Endodermal cell (in vitro differentiated cells): ENCODE results near the gene VWA5B2. TPM values are rescaled to one million over a fixed set of nuclear protein-coding genes. Genes with fewer than 3 reads are reported as not detected.

Experiments
- DNase-seq: peaks from one replicate; pipeline ENCODE4 v3.0.0-alpha.2; 2017
- H3K27ac ChIP-seq: 2 replicates; pipeline ENCODE4 v1.5.1; 2013; ENCODE audit warnings: mild to moderate bottlenecking, low read depth, low read length, moderate library complexity
- H3K27me3 ChIP-seq: 2 replicates; pipeline ENCODE4 v1.6.1; 2013; ENCODE audit warnings: mild to moderate bottlenecking, low read length, moderate library complexity; ENCODE audit not compliant: insufficient read depth, control insufficient read depth, poor library complexity, severe bottlenecking
- H3K36me3 ChIP-seq: 2 replicates; pipeline ENCODE4 v1.7.0; 2013; ENCODE audit warnings: mild to moderate bottlenecking, low read length, moderate library complexity; ENCODE audit not compliant: control insufficient read depth, insufficient read depth
- H3K4me1 ChIP-seq: one replicate; pipeline ENCODE4 v1.7.0; 2013; ENCODE audit warnings: low read length; ENCODE audit not compliant: control insufficient read depth, insufficient read depth
- H3K4me3 ChIP-seq: 2 replicates; pipeline ENCODE4 v1.5.1; 2013; ENCODE audit warnings: mild to moderate bottlenecking, low read length, moderate library complexity
- H3K9ac ChIP-seq: 2 replicates; pipeline ENCODE4 v1.6.1; 2013; ENCODE audit warnings: mild to moderate bottlenecking, low read length, moderate library complexity; ENCODE audit not compliant: poor library complexity, severe bottlenecking; ENCODE audit errors: extremely low read depth
- H3K9me3 ChIP-seq: 2 replicates; pipeline ENCODE4 v1.6.1; 2013; ENCODE audit warnings: mild to moderate bottlenecking, low read length, moderate library complexity; ENCODE audit not compliant: control insufficient read depth
- H3K27ac Mint-ChIP-seq: 2 replicates; pipeline ENCODE4 v1.8.0; 2020; ENCODE audit warnings: mixed read lengths
- H3K27me3 Mint-ChIP-seq: 2 replicates; pipeline ENCODE4 v1.8.0; 2021; ENCODE audit warnings: mild to moderate bottlenecking, mixed read lengths; ENCODE audit not compliant: insufficient read depth
- H3K36me3 Mint-ChIP-seq: 2 replicates; pipeline ENCODE4 v1.8.0; 2020; ENCODE audit warnings: low read depth, mixed read lengths
- H3K4me1 Mint-ChIP-seq: 2 replicates; pipeline ENCODE4 v1.8.0; 2020; ENCODE audit warnings: mixed read lengths
- H3K4me3 Mint-ChIP-seq: 2 replicates; pipeline ENCODE4 v1.8.0; 2020; ENCODE audit warnings: mild to moderate bottlenecking, moderate library complexity, mixed read lengths
- H3K9me3 Mint-ChIP-seq: 2 replicates; pipeline ENCODE4 v1.8.0; 2020; ENCODE audit warnings: mild to moderate bottlenecking, mixed read lengths
- CTCF ChIP-seq: fragments of 200-600 bp; sonication (generic); conservative IDR thresholded peaks from 2 replicates; pipeline ENCODE4 v1.5.0; 2021; ENCODE audit warnings: antibody characterized with exemption, mild to moderate bottlenecking
- WGBS, 2 experiments: methylation state at CpG; one replicate each; pipeline versions ENCODE4 v1.1.5 to v1.1.7; 2013; ENCODE audit warnings: missing lambda C conversion rate in 2 of 2, mixed read lengths in 1 of 2; ENCODE audit not compliant: insufficient coverage in 1 of 2, insufficient read length in 1 of 2; 5-methylcytosine and 5-hydroxymethylcytosine counted together
- total RNA-seq, 2 donors: library from RNA; stranded (reverse); fragmentation: NEBNext Ultra II Directional in 1 of 2; extraction: Animal tissue kit (Norgen Biotek cat#: 25700) in 1 of 2; gene quantifications; 2 replicates in 1 of 2; 3 replicates in 1 of 2; pipeline ENCODE4 v1.2.1, GENCODE V29; 2021

The VWA5B2 gene
- total RNA-seq, 2 donors from 2014 or later: 0.62 to 0.97 TPM

DNA sequence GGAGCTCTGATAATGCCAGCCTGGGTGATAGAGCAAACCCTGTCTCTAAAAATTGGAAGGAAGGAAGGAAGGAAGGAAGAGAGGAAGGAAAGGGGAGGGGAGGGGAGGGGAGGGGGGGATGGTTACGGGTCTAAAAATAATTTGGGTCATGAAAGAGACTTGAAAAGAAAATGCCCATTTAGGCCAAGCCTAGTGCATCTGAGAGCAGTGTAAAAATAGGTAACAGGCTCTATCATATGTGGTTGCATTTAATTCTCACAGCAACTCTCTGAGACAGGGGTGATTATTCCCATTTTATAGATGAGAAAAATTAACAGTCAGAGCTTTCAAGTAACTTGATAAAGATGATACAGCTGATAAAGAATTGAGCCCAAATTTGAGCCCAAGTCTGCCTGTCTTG is 42.9 kb downstream of the VWA5B2 start:
- Mint-ChIP-seq H3K36me3 (no peaks in the 10 kb centered on the region), H3K4me1 (no peaks in the 10 kb centered on the region), H3K27ac (no peak overlapping the region), H3K27me3 (peaks cover 51% of the 10 kb centered on the region), H3K9me3 (peaks cover 2% of the 10 kb centered on the region), H3K4me3 (no peak overlapping the region)
- H3K27ac ChIP-seq: no peak overlapping the region
- no peak overlapping the region for H3K4me3 ChIP-seq
- peaks cover 75% of the 10 kb centered on the region for H3K27me3 ChIP-seq
- no peak overlapping the region for H3K9ac ChIP-seq
- peak; percentile 4 for DNase-seq
- H3K4me1 ChIP-seq: no peaks in the 10 kb centered on the region
- 83 to 90% methylated on average over 1 of the region's 1 CpG for WGBS, 2 experiments
- TF ChIP-seq CTCF: no peak
- peaks cover 5% of the 10 kb centered on the region for H3K9me3 ChIP-seq
- no peaks in the 10 kb centered on the region for H3K36me3 ChIP-seq

DNA sequence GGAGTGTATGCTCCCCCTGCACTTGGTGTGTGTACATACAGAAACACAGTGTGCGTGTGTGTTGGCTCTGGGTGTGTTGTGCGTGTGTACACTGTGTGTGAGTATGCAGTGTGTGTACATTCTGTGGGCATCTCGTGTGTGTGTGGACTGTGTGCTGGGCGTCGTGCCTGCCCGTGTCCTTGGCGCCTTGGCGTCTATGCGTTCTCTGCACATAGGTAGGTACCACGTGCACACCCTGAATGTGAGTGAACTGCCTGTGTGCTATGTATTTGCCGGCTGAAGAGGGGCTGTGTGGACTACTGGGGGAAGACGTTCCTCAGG is 46.0 kb downstream of the VWA5B2 start:
- Mint-ChIP-seq H3K9me3 (no peaks in the 10 kb centered on the region), H3K36me3 (no peaks in the 10 kb centered on the region), H3K4me1 (no peaks in the 10 kb centered on the region), H3K27ac (no peak overlapping the region), H3K27me3 (peaks cover 69% of the 10 kb centered on the region), H3K4me3 (peak overlapping the region; percentile 42)
- Histone ChIP-seq H3K36me3 (no peaks in the 10 kb centered on the region), H3K4me1 (no peaks in the 10 kb centered on the region), H3K4me3 (no peak overlapping the region), H3K27me3 (peaks cover 81% of the 10 kb centered on the region), H3K9me3 (no peaks in the 10 kb centered on the region), H3K27ac (no peak overlapping the region), H3K9ac (no peak overlapping the region)
- DNase-seq: peak; percentile 30
- no peak for TF ChIP-seq CTCF
- WGBS, 2 experiments: 83 to 94% methylated on average over 10 to 12 of the region's 12 CpGs

DNA sequence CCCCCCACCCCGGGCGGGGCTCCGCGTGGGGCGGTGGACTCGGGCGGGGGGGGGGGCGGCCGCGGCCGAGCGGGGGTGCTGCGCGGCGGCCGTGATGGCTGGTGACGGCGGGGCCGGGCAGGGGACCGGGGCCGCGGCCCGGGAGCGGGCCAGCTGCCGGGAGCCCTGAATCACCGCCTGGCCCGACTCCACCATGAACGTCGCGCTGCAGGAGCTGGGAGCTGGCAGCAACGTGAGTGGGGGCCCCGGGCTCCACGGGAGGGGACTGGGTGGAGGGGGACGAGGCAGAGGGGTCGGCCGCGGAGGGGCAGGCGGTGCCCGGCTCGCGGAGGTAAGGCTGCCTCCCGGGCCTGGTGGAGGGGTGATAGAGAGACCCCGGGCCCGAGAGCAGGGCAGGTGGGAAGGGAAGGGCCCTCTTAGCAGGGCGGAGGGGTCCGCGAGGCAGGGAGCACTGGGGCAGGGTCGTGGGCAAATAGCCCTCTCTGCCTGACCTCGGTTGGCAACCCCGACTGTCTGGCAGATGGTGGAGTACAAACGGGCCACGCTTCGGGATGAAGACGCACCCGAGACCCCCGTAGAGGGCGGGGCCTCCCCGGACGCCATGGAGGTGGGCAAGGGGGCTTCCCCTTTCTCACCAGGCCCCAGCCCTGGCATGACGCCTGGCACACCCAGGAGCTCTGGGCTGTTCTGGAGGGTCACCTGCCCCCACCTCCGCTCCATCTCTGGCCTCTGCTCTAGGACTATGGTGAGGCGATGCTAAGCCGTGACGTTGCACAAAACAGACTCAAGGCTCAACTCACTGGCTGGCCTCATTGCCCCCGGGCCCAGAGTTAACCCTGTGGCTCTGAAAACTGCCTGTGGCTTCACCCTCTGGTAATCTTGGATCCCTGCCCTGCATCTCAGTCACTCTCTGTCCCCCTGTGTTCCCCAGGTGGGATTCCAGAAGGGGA is 46.9 kb downstream of the VWA5B2 start, which contains the start of gene ECE2:
TSS of gene ECE2 (plus strand) at position 62 of the 950 bp plus-strand sequence. CDS start at position 194, 132 bp downstream.
- Histone ChIP-seq H3K4me3 (no peak within 1 kb of the TSS), H3K27me3 (peaks cover 77% of the 10 kb centered on the region), H3K27ac (no peak within 1 kb of the TSS), H3K36me3 (no peaks in the 10 kb centered on the region), H3K9me3 (no peaks in the 10 kb centered on the region), H3K4me1 (no peaks in the 10 kb centered on the region), H3K9ac (no peak within 1 kb of the TSS)
- Mint-ChIP-seq H3K4me1 (no peaks in the 10 kb centered on the region), H3K4me3 (peak within 1 kb of the TSS; percentile 42), H3K9me3 (no peaks in the 10 kb centered on the region), H3K27me3 (peaks cover 68% of the 10 kb centered on the region), H3K27ac (no peak within 1 kb of the TSS), H3K36me3 (no peaks in the 10 kb centered on the region)
- DNase-seq: no peak
- WGBS, 2 experiments: 54 to 70% methylated on average over 29 to 64 of the region's 65 CpGs
- no peak for TF ChIP-seq CTCF
